Heart left ventricle (tissue), 16 donors: ENCODE results near the gene LHFPL3. TPM values are rescaled to one million over a fixed set of nuclear protein-coding genes. Genes with fewer than 3 reads are reported as not detected.

Experiments used
- ATAC-seq, 4 donors: fragments of 200-7000 bp; cut with Tn5 transposase; one replicate each; pipeline ENCODE4 v1.9.1; 2020 to 2022; ENCODE audit warnings: moderate library complexity in 4 of 4, mild to moderate bottlenecking in 3 of 4, moderate number of reproducible peaks in 1 of 4
- DNase-seq, 5 donors: peaks; one replicate each; pipeline ENCODE4 v3.0.0-alpha.2; 2020
- H3K27ac ChIP-seq, 12 donors: fragments of 200-600 bp; sonication (generic) in 4 of 12; one replicate each; pipeline versions ENCODE4 v1.5.0 to v1.8.0; 2016 to 2022; ENCODE audit warnings: mild to moderate bottlenecking in 2 of 12
- H3K27me3 ChIP-seq, 9 donors: fragments of 200-600 bp; sonication (generic) in 2 of 9; one replicate each; pipeline versions ENCODE4 v1.5.1 to v1.8.0; 2016 to 2022; ENCODE audit warnings: mild to moderate bottlenecking in 3 of 9
- H3K36me3 ChIP-seq, 9 donors: fragments of 200-600 bp; sonication (generic) in 2 of 9; one replicate each; pipeline versions ENCODE4 v1.5.0 to v1.8.0; 2018 to 2022; ENCODE audit warnings: mild to moderate bottlenecking in 2 of 9
- H3K4me1 ChIP-seq, 12 donors: fragments of 200-600 bp; sonication (generic) in 4 of 12; one replicate each; pipeline versions ENCODE4 v1.5.0 to v1.8.0; 2016 to 2022; ENCODE audit warnings: mild to moderate bottlenecking in 3 of 12
- H3K4me3 ChIP-seq, 12 donors: fragments of 200-600 bp; sonication (generic) in 4 of 12; one replicate each; pipeline versions ENCODE4 v1.5.0 to v1.8.0; 2017 to 2022; ENCODE audit warnings: mild to moderate bottlenecking in 9 of 12, moderate library complexity in 4 of 12
- H3K9me3 ChIP-seq, 12 donors: fragments of 200-600 bp; sonication (generic) in 4 of 12; one replicate each; pipeline versions ENCODE4 v1.5.0 to v1.8.0; 2016 to 2022; ENCODE audit warnings: mild to moderate bottlenecking in 1 of 12
- POLR2A ChIP-seq, 2 donors: fragments of 450-650 bp; IDR thresholded peaks; one replicate each; pipeline ENCODE4 v1.6.1; 2017; ENCODE audit warnings: antibody characterized with exemption in 2 of 2, mild to moderate bottlenecking in 2 of 2, moderate library complexity in 2 of 2
- WGBS, 4 donors: extraction: QIAGEN DNeasy Blood & Tissue Kit in 2 of 4; methylation state at CpG; one replicate each; pipeline versions ENCODE4 v1.1.5 to v1.1.7; 2013 to 2018; 5-methylcytosine and 5-hydroxymethylcytosine counted together
- intact Hi-C, 10 donors: fragments of 100-400 bp; cut with DNase I; formaldehyde crosslinking; loops; one replicate each; pipeline versions ENCODE4 v1.11.1 to v1.14.2; 2022
- polyA plus RNA-seq, 2 donors: library from polyadenylated mRNA; stranded (reverse); fragments of 200-250 nt; gene quantifications; one replicate each; pipeline ENCODE4 v1.2.3, GENCODE V29; 2013
- total RNA-seq, 9 donors: library from RNA; depleted of rRNA in 2 of 9; stranded (reverse); fragments of >200 nt in 2 of 9; fragmentation: NEBNext Ultra II Directional in 3 of 9; extraction: Animal tissue kit (Norgen Biotek cat#: 25700) in 3 of 9; gene quantifications; one replicate each; pipeline versions ENCODE4 v1.1.0 to v1.2.4, GENCODE V29; 2016 to 2023
- TF ChIP-seq, protein P1 (sequence below), 12 donors: fragments of 200-600 bp; sonication (generic) in 4 of 12; IDR thresholded peaks; one replicate each; pipeline versions ENCODE4 v1.5.0 to v1.8.0; 2018 to 2022; ENCODE audit warnings: antibody characterized with exemption in 12 of 12, mild to moderate bottlenecking in 5 of 12
- donor health status: ischemic (EF 13 %, LVEDD 7.1; RV severe dilation, severe dysfunction).
- donor health status: healthy with polysubstance abuse.
- donor health status: DM: no; HTN: yes; CAD: no.
- donor health status: DM: no; HTN: no; CAD: no.
- donor health status: ischemic (EF 25% LVEDD 6.9; RV normal size, moderate dysfunction).
- donor health status: ischemic (EF 25% LVEDD 5.7; RV mildly dilated, moderate dysfunction).
- donor health status: healthy.
- donor health status: DM: yes; HTN: yes; CAD: no.
- donor health status: ischemic (EF 35%, LVEDD 5.7; RV mildly dilated, moderate dysfunction).
- donor health status: nonischemic (EF 11% LVEDD 7.7; RV severe dilation, severe dysfunction).
- donor health status: DM: yes; HTN: yes; CAD: no.
- donor health status: PGD.
- donor health status: ischemic (EF 29% LVEDD 5.4; RV normal size, mild dysfunction).
- donor health status: nonischemic (EF 23%, LVEDD 6.1; RV moderate dilation, normal function).

Gene LHFPL3
- total and polyA plus RNA-seq, 11 donors = not detected

DNA sequence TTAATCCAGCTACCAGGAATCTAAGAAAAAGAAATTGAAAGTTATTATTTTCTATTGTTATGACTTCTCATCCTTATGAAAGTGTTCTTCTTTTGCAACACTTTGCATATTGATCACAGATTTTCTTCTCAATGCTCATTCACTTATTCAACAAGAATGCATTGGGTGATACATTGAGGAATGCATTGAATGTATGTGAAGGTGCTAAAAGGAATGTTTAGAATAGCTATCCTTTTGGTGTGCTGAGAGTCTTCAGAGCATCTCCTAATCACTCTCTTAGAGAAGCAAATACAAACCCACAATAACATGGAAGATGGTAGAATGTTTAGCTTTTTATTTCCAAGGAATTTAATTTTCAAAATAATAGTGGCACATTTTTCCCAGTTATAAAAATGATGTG is 563.5 kb downstream of the LHFPL3 start:
- H3K27me3 ChIP-seq = no peaks in the 10 kb centered on the region
- no peaks in the 10 kb centered on the region for H3K4me1 ChIP-seq
- ATAC-seq = no peak
- no peaks in the 10 kb centered on the region for H3K36me3 ChIP-seq
- no peaks in the 10 kb centered on the region for H3K9me3 ChIP-seq
- TF ChIP-seq, protein P1, sequence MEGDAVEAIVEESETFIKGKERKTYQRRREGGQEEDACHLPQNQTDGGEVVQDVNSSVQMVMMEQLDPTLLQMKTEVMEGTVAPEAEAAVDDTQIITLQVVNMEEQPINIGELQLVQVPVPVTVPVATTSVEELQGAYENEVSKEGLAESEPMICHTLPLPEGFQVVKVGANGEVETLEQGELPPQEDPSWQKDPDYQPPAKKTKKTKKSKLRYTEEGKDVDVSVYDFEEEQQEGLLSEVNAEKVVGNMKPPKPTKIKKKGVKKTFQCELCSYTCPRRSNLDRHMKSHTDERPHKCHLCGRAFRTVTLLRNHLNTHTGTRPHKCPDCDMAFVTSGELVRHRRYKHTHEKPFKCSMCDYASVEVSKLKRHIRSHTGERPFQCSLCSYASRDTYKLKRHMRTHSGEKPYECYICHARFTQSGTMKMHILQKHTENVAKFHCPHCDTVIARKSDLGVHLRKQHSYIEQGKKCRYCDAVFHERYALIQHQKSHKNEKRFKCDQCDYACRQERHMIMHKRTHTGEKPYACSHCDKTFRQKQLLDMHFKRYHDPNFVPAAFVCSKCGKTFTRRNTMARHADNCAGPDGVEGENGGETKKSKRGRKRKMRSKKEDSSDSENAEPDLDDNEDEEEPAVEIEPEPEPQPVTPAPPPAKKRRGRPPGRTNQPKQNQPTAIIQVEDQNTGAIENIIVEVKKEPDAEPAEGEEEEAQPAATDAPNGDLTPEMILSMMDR (IDR thresholded peaks at IDR 0.05) = no peak
- no peak for TF ChIP-seq POLR2A (IDR thresholded peaks at IDR 0.05)
- no peak for DNase-seq
- H3K27ac ChIP-seq = no peak overlapping the region
- H3K4me3 ChIP-seq = no peak overlapping the region
- intact Hi-C loops = no loop called here

- TF ChIP-seq, protein P1 (IDR thresholded peaks at IDR 0.05) = no peak
- TF ChIP-seq POLR2A (IDR thresholded peaks at IDR 0.05) = no peak
- no peaks in the 10 kb centered on the region for H3K9me3 ChIP-seq
- intact Hi-C loops = no loop called here
- no peak for ATAC-seq
- no peak overlapping the region for H3K27ac ChIP-seq
- H3K4me1 ChIP-seq = no peaks in the 10 kb centered on the region
- H3K27me3 ChIP-seq = no peaks in the 10 kb centered on the region
- no peak overlapping the region for H3K4me3 ChIP-seq
- H3K36me3 ChIP-seq = no peaks in the 10 kb centered on the region
- 90 to 97% (median 92%) methylated on average over 1 of the region's 1 CpG for WGBS, 4 donors
- DNase-seq = no peak
These were observed 565.9 kb downstream of the LHFPL3 start for GRCh38 chr7:104894314-104894713.

GRCh38 chr7:104894726-104895521 is 566.5 kb downstream of the LHFPL3 start:
- no peak for DNase-seq
- H3K27me3 ChIP-seq = no peaks in the 10 kb centered on the region
- no peak for ATAC-seq
- no peak overlapping the region for H3K27ac ChIP-seq
- H3K36me3 ChIP-seq = no peaks in the 10 kb centered on the region
- H3K4me1 ChIP-seq = no peaks in the 10 kb centered on the region
- 79 to 91% (median 87%) methylated on average over 3 of the region's 3 CpGs for WGBS, 4 donors
- TF ChIP-seq POLR2A (IDR thresholded peaks at IDR 0.05) = no peak
- TF ChIP-seq, protein P1 (IDR thresholded peaks at IDR 0.05) = no peak
- intact Hi-C loops = no loop called here
- no peaks in the 10 kb centered on the region for H3K9me3 ChIP-seq
- H3K4me3 ChIP-seq = no peak overlapping the region

DNA sequence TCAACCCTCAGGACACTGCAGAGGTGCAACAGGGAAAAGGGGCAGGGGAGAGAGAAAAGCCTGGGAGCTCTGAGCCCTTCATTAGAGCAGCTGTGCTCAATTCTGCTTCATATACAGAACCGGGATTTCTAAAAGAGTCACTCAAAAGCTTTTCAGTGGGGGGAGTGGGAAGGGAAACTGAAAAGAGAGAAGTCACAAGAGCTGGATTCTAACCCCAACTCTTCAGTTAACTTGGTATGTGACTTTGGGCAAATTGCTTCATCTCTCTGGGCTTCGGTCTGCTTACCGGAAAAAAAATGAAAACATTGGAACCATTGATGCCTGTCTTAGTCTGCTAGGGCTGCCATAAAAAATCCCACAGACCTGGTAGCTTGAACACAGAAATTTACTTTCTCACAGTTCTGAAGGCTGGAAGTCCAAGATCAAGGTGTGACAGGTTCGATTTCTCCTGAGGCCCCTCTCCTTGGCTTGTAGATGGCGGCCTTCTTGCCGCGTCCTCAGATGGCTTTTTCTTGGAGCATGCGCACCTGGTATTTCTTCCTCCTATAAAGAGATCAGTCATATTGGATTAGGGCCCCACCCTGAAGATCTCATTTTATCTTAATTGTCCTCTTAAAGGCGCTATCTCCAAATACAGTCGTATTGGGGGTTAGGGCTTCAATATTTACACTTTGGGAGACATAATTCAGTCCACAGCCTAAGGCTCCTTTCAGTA is 567.3 kb downstream of the LHFPL3 start:
- 88 to 93% (median 90%) methylated on average over 10 of the region's 10 CpGs for WGBS, 4 donors
- peaks cover 0 to 3% (median 0%) of the 10 kb centered on the region in 12 donors for H3K4me1 ChIP-seq
- H3K27ac ChIP-seq = no peak overlapping the region
- no peak overlapping the region for H3K4me3 ChIP-seq
- TF ChIP-seq, protein P1 (IDR thresholded peaks at IDR 0.05) = no peak
- TF ChIP-seq POLR2A (IDR thresholded peaks at IDR 0.05) = no peak
- no peak for ATAC-seq
- H3K36me3 ChIP-seq = no peaks in the 10 kb centered on the region
- H3K27me3 ChIP-seq = no peaks in the 10 kb centered on the region
- intact Hi-C loops = no loop called here
- H3K9me3 ChIP-seq = no peaks in the 10 kb centered on the region
- DNase-seq = no peak
